HEK293 (cell line): ENCODE data around the gene RGS9.

Experiments used
- CTCF ChIA-PET: fragments of 350-600 bp; formaldehyde crosslinking; extraction: SDS; loops from one replicate; lab custom pipeline; 2021; ENCODE audit warnings: antibody characterized with exemption; lab: Yijun Ruan, JAX
- POLR2A ChIA-PET: fragments of 300-600 bp; formaldehyde crosslinking; extraction: SDS; loops from one replicate; lab custom pipeline; 2020; ENCODE audit warnings: antibody characterized with exemption, inconsistent platforms; lab: Yijun Ruan, JAX
- H3K27ac ChIP-seq: fragments of 200-500 bp; sonication (Bioruptor generic); 2 replicates; pipeline ENCODE4 v1.5.1; 2014; ENCODE audit warnings: low read depth, low read length, control low read depth, inconsistent platforms; ENCODE audit errors: extremely low read depth
- H3K36me3 ChIP-seq, 2 experiments: fragments of 200-500 bp in 1 of 2; sonication (Bioruptor generic) in 1 of 2; 1 replicate in 1 of 2; 2 replicates in 1 of 2; pipeline ENCODE4 v1.5.1; 2014 to 2017; ENCODE audit warnings: inconsistent platforms in 2 of 2, low read length in 2 of 2; ENCODE audit not compliant: control insufficient read depth in 2 of 2, insufficient read depth in 1 of 2
- H3K4me1 ChIP-seq: fragments of 200-500 bp; sonication (Bioruptor generic); 2 replicates; pipeline ENCODE4 v1.5.1; 2014; ENCODE audit warnings: mild to moderate bottlenecking, low read length, inconsistent platforms; ENCODE audit not compliant: control insufficient read depth, insufficient read depth
- H3K4me3 ChIP-seq: 2 replicates; pipeline ENCODE4 v1.5.1; 2011; ENCODE audit warnings: low read depth, mild to moderate bottlenecking, control low read depth, low read length, moderate library complexity
- H3K9me3 ChIP-seq: fragments of 200-500 bp; sonication (Bioruptor generic); 2 replicates; pipeline ENCODE4 v1.5.1; 2014; ENCODE audit warnings: low read depth, low read length, inconsistent platforms; ENCODE audit not compliant: control insufficient read depth, insufficient read depth
- KLF8 ChIP-seq: fragments of 450-650 bp; formaldehyde crosslinking; IDR thresholded peaks from 2 replicates; pipeline ENCODE4 v1.5.1; 2016; ENCODE audit warnings: missing biosample characterization, missing genetic modification characterization
- OVOL3 ChIP-seq: fragments of 450-650 bp; formaldehyde crosslinking; IDR thresholded peaks from 2 replicates; pipeline ENCODE4 v1.5.1; 2016; ENCODE audit warnings: missing biosample characterization, missing genetic modification characterization
- PRDM2 ChIP-seq: fragments of 450-650 bp; formaldehyde crosslinking; IDR thresholded peaks from 2 replicates; pipeline ENCODE4 v1.5.1; 2016; ENCODE audit warnings: missing biosample characterization, missing genetic modification characterization, borderline replicate concordance
- REST ChIP-seq: fragments of 450-650 bp; formaldehyde crosslinking; IDR thresholded peaks from 2 replicates; pipeline ENCODE4 v1.5.1; 2016; ENCODE audit warnings: missing biosample characterization, missing genetic modification characterization
- SCRT2 ChIP-seq: fragments of 450-650 bp; formaldehyde crosslinking; IDR thresholded peaks from 2 replicates; pipeline ENCODE4 v1.5.1; 2016; ENCODE audit warnings: missing biosample characterization, missing genetic modification characterization
- ZNF114 ChIP-seq: fragments of 450-650 bp; formaldehyde crosslinking; IDR thresholded peaks from 2 replicates; pipeline ENCODE4 v1.5.0; 2017; ENCODE audit warnings: missing biosample characterization, missing genetic modification characterization
- ZNF138 ChIP-seq: fragments of 450-650 bp; formaldehyde crosslinking; IDR thresholded peaks from 2 replicates; pipeline ENCODE4 v1.5.1; 2016; ENCODE audit warnings: missing biosample characterization, missing genetic modification characterization, borderline replicate concordance
- ZNF148 ChIP-seq: fragments of 450-650 bp; formaldehyde crosslinking; IDR thresholded peaks from 2 replicates; pipeline ENCODE4 v1.5.0; 2017; ENCODE audit warnings: missing biosample characterization, missing genetic modification characterization, borderline replicate concordance
- ZNF16 ChIP-seq: fragments of 450-650 bp; formaldehyde crosslinking; IDR thresholded peaks from 2 replicates; pipeline ENCODE4 v1.5.1; 2016; ENCODE audit warnings: low read depth, missing biosample characterization, missing genetic modification characterization
- ZNF175 ChIP-seq: fragments of 450-650 bp; formaldehyde crosslinking; IDR thresholded peaks from 2 replicates; pipeline ENCODE4 v1.5.1; 2016; ENCODE audit warnings: missing biosample characterization, missing genetic modification characterization
- ZNF184 ChIP-seq: fragments of 450-650 bp; IDR thresholded peaks from 2 replicates; pipeline ENCODE4 v1.5.1; 2018; ENCODE audit warnings: missing biosample characterization, mild to moderate bottlenecking, missing genetic modification characterization
- ZNF211 ChIP-seq: fragments of 450-650 bp; formaldehyde crosslinking; IDR thresholded peaks from 2 replicates; pipeline ENCODE4 v1.5.1; 2016; ENCODE audit warnings: low read depth, missing biosample characterization, missing genetic modification characterization
- ZNF354C ChIP-seq: fragments of 450-650 bp; formaldehyde crosslinking; IDR thresholded peaks from 2 replicates; pipeline ENCODE4 v1.5.1; 2016; ENCODE audit warnings: missing biosample characterization, missing genetic modification characterization, low read depth, borderline replicate concordance
- ZNF416 ChIP-seq: fragments of 450-650 bp; formaldehyde crosslinking; IDR thresholded peaks from 2 replicates; pipeline ENCODE4 v1.5.1; 2016; ENCODE audit warnings: missing biosample characterization, missing genetic modification characterization
- ZNF623 ChIP-seq: fragments of 450-650 bp; formaldehyde crosslinking; IDR thresholded peaks from 2 replicates; pipeline ENCODE4 v1.5.1; 2016; ENCODE audit warnings: missing biosample characterization, missing genetic modification characterization
- ZNF785 ChIP-seq: fragments of 450-650 bp; formaldehyde crosslinking; IDR thresholded peaks from 2 replicates; pipeline ENCODE4 v1.5.1; 2016; ENCODE audit warnings: missing biosample characterization, missing genetic modification characterization
- ZNF843 ChIP-seq: fragments of 450-650 bp; formaldehyde crosslinking; IDR thresholded peaks from 2 replicates; pipeline ENCODE4 v1.5.1; 2016; ENCODE audit warnings: missing biosample characterization, missing genetic modification characterization

RGS9 gene

GRCh38 chr17:65109543-65109942 is 27.6 kb upstream of the RGS9 start:
- H3K4me3 ChIP-seq = no peak overlapping the region
- H3K27ac ChIP-seq = no peak overlapping the region
- CTCF ChIA-PET = interaction anchor here (0.6 to 2.3 kb wide), 3 partner anchors 9 to 47 kb away, joined by 8 to 17 read pairs (median 9); partner anchors contain the start of gene RGS9
- POLR2A ChIA-PET = interaction anchor here (1.0 kb wide), 1 partner anchor 13 kb away, joined by 5 read pairs; no protein-coding TSS in a partner anchor
- H3K9me3 ChIP-seq = no peaks in the 10 kb centered on the region
- H3K36me3 ChIP-seq = peaks cover 0 to 43% of the 10 kb centered on the region in 2 experiments; a peak in 2 of 3 replicates
- no peak for TF ChIP-seq ZNF416 (tag by site-specific recombination)
- TF ChIP-seq ZNF184 = no peak
- no peak for TF ChIP-seq SCRT2 (tag by site-specific recombination)
- TF ChIP-seq ZNF175 (tag by site-specific recombination) = no peak
- no peak for TF ChIP-seq REST (tag by site-specific recombination)
- TF ChIP-seq ZNF114 (tag by site-specific recombination) = no peak
- H3K4me1 ChIP-seq = peaks cover 10% of the 10 kb centered on the region; the same call in 1 of the 2 replicates

- Histone ChIP-seq H3K4me3 (no peak overlapping the region), H3K27ac (no peak overlapping the region), H3K4me1 (peaks cover 10% of the 10 kb centered on the region; the same call in 1 of the 2 replicates), H3K36me3 (peaks cover 0 to 39% of the 10 kb centered on the region in 2 experiments; a peak in 2 of 3 replicates), H3K9me3 (no peaks in the 10 kb centered on the region)
- ChIA-PET CTCF (interaction anchor here (0.6 to 2.3 kb wide), 3 partner anchors 10 to 47 kb away, joined by 8 to 17 read pairs (median 9); partner anchors contain the start of gene RGS9), POLR2A (no interaction called here)
- TF ChIP-seq KLF8 (tag by site-specific recombination) (no peak), ZNF138 (tag by site-specific recombination) (no peak), ZNF16 (tag by site-specific recombination) (no peak), ZNF148 (tag by site-specific recombination) (no peak)
Measured at GRCh38 chr17:65109990-65110680, 27.0 kb upstream of the RGS9 start.

- no peaks in the 10 kb centered on the region for H3K4me1 ChIP-seq
- no peak overlapping the region for H3K27ac ChIP-seq
- TF ChIP-seq PRDM2 (tag by site-specific recombination) (no peak), ZNF623 (tag by site-specific recombination) (no peak), ZNF354C (tag by site-specific recombination) (no peak), ZNF211 (tag by site-specific recombination) (no peak), ZNF843 (tag by site-specific recombination) (no peak), OVOL3 (tag by site-specific recombination) (no peak), ZNF785 (no peak)
- no peaks in the 10 kb centered on the region; the same call in 1 of the 2 replicates for H3K9me3 ChIP-seq
- ChIA-PET CTCF (interaction anchor here (2.0 to 2.3 kb wide), 2 partner anchors 15 to 21 kb away, joined by 8 to 9 read pairs; partner anchors contain the start of gene RGS9), POLR2A (no interaction called here)
- H3K36me3 ChIP-seq = peaks cover 0 to 5% of the 10 kb centered on the region in 2 experiments; a peak in 2 of 3 replicates
- no peak overlapping the region for H3K4me3 ChIP-seq
Measured at GRCh38 chr17:65115839-65116238, 21.3 kb upstream of the RGS9 start.
